ENCODE data around the gene GREB1L.
"Not testable (repeated sequence)": the region's sequence is repeated elsewhere in the genome, so short reads cannot be mapped to it uniquely, and the experiment has no call there.

Gene GREB1L

GRCh38 chr18:21307578-21307977 is 65.5 kb downstream of the GREB1L start:
- no peak for FAIRE-seq

DNA sequence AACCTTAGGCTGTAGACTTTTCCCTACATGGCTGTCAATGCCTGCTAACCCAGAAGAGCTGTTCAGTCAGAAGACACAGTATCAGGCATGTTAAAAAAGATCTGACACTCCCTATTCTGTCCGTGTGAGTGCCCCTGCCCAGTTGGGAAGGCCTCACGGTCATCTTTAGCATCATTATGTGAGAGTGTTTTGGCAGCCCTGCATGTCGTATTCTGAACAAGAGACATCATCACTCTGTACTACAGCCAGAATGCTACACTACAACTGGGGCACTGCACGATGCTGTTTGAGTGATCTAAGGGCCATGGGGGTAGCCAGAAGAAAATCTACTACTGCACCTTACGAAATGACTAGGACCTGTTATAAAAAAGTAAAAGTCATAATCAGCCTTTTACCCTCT is 67.2 kb downstream of the GREB1L start:
- no peak for FAIRE-seq

DNA sequence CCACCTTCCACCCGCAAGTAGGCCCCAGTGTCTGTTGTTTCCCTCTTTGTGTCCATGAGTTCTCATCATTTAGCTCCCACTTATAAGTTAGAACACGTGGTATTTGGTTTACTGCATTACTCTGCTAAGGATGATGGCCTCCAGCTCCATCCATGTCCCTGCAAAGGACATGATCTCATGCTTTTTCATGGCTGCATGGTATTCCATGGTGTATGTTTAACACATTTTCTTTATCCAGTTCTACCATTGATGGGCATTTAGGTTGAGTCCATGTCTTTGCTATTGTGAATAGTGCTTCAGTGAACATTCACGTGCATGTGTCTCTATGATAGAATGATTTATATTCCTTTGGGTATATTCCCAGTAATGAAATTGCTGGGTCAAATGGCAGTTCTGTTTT is 69.9 kb downstream of the GREB1L start:
- FAIRE-seq, result not testable (repeated sequence)

- no peak for FAIRE-seq
Measured at GRCh38 chr18:21313576-21313975, 71.5 kb downstream of the GREB1L start.

- no peak for FAIRE-seq
Measured at GRCh38 chr18:21314724-21315123, 72.7 kb downstream of the GREB1L start.

DNA sequence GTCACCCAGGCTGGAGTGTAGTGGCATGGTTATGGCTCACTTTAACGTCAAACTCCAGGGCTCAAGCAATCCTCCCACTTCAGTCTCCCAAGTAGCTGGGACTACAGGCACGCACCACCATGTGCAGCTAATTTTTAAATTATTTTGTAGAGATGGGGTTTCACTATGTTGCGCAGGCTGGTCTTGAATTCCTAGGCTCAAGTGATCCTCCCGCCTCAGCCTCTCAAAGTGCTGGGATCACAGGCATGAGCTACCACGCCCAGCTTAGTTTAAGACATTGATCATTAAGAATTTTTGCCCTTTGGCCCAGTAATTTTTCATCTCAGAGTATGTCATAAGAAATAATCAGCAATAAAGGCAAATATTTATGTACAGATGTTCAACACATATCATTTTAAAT is 73.1 kb downstream of the GREB1L start:
- FAIRE-seq, result not testable (repeated sequence)

DNA sequence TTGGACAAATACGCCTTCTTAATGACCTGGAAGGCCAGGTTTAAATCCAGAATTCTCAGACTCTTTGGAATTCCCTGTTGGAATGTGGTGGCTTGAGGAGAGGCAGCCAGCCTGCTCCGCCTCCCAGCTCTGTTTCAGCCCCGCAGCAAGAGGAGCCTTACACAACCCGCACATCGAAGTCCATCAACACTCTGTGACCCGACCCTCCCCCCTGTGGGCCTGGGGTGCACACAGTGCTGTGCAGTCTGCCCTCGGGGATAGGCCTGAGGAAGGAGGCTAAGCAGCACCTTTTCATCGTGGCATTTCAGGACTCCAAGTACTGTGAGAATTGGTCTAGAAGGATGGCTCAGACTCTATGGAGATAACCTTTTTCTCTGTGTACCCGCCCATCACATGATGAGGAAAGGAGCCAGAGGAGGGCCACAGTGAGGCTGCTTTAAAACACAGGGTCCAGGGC is 73.7 kb downstream of the GREB1L start:
- no peak for FAIRE-seq

GRCh38 chr18:21316296-21316695 is 74.3 kb downstream of the GREB1L start:
- no peak for FAIRE-seq

- FAIRE-seq, result no peak
Measured at GRCh38 chr18:21321711-21322110, 79.7 kb downstream of the GREB1L start.

DNA sequence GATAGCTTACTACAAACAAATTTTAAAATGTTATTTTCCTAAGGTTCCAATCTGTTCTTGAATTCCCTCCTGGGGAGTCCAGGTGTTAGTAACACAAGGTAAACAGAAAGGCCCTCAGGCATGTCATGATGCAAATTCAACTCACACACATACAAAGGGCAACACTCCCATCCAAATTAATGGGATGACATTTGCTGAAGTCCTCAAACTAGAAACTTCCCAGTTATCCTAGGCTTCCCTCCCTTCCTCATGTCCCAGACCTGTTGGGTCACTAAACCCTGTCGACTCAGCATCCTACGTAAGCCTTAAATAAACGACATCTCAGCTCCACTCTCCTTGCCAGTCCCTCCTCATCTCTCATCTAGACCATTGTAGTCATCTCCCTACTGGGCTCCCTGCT is 85.1 kb downstream of the GREB1L start:
- no peak for FAIRE-seq

DNA sequence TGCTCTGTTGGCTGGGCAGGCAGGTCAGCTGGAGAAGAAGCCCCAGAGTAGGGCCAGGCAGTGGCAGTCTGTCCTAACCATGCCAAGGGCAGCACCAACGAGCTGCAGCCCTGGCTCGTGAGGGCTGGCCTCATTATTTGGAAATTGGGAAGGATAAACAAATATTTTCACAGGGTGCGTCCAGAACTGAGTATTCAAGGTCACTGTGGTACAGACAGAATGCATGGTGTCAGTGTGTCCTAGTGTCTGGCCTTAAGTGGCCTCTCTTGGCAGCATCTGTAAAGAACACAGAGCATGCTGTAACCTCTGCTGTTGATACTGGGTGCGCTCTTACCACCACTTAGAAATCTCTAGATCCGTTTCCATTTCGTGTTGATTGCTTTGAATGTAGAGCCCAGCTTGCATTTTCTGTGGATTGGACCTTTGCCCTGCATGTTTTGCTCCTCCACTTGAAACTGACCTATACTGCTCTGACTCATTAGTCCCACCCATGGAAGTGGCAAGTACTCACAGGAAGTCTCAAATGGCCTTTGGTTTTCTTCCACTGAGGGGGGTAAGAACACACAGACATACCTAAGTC is 88.2 kb downstream of the GREB1L start:
- no peak for FAIRE-seq

GRCh38 chr18:21331065-21331464 is 89.0 kb downstream of the GREB1L start:
- FAIRE-seq, result no peak

DNA sequence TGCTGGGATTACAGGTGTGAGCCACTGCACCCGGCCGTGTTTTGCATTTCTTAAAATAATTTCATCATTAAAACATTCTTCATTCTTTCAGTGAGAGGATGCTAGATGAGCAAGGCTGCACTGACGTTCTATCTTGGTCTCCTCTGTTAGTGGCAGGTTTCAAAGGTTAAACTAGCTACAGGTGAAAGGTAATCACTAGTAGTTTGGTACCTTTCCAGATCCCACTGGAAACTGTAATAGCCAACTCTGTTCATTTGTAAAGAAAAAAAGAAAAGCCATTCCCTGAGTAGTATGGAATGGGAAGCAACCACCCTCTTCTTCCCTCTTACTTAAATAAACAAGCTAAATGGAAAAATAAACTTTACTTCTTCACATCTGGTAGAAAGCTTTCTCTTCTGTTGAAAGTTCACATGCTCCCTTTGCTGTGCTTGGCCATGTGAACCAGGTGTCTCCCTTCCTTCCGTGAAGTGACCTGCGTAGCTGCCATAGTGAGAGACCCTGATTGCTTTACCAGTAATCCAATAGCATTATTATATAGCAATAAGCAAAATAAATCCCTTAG is 94.0 kb downstream of the GREB1L start:
- no peak for FAIRE-seq

DNA sequence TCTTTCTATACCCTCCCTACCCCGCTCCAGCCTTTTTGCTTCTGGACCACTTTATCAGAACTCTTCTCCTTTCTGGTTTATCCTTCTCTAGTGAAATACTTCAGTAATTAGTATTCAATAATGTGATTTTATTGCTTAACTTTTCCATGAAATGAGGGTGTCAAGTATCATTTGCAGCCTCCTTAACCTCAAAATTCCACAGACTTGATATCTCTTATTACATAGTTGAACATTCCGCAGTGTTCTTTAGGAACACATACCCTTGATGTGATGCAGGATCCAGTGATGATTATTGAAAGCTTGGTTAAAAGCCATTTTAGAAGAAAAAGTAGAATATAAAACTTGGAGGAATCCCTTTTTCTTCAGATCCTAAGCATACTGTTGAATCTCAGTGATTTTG is 94.8 kb downstream of the GREB1L start:
- no peak for FAIRE-seq

DNA sequence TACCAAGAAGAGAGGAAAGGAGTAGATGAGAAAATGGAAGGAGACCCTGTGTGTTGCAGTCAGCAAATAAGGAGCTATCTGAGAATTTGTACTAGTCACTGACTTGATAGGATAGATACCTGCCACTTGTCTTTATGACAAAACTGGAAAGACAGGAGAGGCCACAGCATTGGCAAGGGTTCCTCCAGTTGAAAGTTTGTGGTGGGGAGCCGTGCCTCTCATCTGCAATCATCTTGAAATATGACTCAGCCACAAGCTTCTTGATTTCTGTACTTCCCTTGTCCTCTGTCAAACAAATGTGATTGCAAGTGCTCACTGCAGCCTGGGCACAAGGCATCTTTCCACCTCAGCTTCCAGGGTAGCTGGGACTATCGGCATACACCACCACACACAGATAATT is 99.1 kb downstream of the GREB1L start:
- FAIRE-seq, result no peak

- FAIRE-seq, result no peak
Measured at GRCh38 chr18:21342372-21342771, 100.3 kb downstream of the GREB1L start.

DNA sequence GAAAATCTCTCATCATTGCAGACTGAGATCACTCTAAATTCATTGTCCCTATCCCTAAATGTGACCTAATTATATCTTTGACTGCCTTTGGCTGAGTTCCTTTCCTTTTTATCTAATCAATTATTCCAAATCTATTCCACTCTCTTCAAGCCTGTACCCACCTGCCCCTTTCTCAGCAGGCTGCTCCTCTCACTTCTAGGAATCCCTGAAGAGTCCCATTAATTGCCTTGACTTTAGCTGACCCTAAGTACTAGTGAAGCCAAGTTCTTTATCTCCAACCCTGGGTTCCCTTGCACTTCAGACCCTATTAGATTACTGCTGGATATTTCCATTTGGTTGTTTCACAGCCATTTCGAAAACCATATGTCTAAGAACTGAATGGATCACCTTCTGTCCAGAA is 102.8 kb downstream of the GREB1L start:
- no peak for FAIRE-seq

DNA sequence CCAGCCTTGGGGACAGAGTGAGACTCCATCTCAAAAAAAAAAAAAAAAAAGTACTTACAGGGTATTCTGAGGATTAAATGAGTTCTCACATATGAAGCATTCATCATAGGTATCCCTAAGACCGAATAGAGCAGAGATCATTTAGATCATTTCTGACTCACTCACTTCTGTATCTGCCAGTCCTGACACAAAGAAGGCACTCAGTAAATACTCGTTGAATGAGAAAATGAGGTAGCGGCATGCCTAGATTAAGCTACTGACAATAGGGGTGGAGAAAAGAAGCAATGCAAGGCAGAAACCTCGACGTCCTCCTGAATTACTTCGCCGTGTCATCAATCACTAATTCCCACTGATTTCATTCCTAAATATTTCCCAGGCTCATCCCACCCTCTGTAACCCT is 103.8 kb downstream of the GREB1L start:
- no peak for FAIRE-seq

GRCh38 chr18:21359746-21360145 is 117.7 kb downstream of the GREB1L start:
- FAIRE-seq, result no peak

- FAIRE-seq, result no peak
Measured at GRCh38 chr18:21361307-21361880, 119.4 kb downstream of the GREB1L start.

DNA sequence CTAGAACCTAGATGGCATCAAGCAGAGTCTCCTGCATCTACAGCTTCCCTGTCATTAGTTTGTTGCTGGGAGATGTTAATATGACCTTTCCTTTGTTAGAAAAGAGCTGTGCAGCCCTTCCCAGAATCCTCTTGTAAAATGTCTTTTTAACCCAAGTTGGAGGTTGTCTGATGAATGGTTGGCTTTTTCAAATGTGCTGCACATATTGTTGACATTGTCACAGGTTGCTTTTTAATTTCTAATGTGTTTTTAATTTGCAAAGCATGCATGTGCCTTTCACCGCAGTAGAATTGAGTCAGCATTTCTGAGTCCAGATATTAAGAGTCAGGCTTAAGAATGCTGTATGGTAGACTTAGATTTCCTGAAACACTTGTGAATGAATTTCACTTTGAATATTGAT is 120.8 kb downstream of the GREB1L start:
- no peak for FAIRE-seq

- FAIRE-seq, result no peak
Measured at GRCh38 chr18:21363348-21363747, 121.3 kb downstream of the GREB1L start.

DNA sequence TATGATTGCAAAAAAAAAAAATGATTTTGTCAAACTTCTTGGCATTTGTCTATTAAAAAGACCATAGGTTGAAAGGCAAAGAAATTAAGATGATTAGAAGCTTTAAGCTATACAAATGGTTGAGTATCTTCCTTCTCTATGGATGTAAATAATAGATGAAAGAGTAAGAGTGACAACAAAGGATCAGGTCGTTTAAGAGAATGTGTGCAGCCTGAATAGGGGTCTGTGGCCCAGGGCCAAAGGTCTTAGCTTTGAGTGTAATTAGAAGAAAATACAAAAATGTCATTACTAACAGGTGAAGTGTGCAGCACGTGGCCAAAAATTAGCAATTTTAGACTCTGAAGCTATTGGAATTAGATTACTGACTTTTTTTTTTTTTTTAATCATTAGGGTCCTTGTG is 122.4 kb downstream of the GREB1L start:
- FAIRE-seq, result no peak

- FAIRE-seq, result no peak
Measured at GRCh38 chr18:21366896-21367295, 124.9 kb downstream of the GREB1L start.

DNA sequence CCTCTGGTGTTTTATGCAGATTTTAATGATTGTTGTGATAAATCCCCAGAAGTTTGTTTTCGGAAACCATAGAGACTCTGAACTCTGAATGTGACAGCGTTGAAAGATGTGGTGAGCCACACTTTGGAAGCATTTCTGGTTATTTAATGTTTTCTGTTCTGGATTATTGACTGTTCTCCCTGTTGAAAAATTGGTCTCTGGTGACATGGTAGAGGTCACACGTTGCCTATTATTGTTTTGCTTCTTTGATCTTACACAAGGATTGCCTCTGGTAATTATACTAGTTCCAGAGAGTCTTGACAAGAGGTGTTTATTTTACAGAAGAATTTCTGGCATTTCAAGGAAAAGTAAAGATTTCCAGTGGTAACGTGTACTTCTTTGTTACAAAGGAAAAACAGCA is 127.1 kb downstream of the GREB1L start:
- FAIRE-seq, result no peak
